Sigmoid colon (tissue), 4 donors: ENCODE measurements around the gene ZFHX3.

Experiments
- CTCF ChIP-seq, 4 experiments: fragments of 450-650 bp in 3 of 4; fragments of 200-600 bp in 1 of 4; IDR thresholded peaks; one replicate each; pipeline ENCODE4 v1.5.1; 2016 to 2019; ENCODE audit warnings: antibody characterized with exemption in 4 of 4, mild to moderate bottlenecking in 3 of 4, moderate library complexity in 2 of 4
- EP300 ChIP-seq, 4 donors: sonication (generic); formaldehyde crosslinking; IDR thresholded peaks; one replicate each; pipeline ENCODE4 v1.6.1; 2017; ENCODE audit warnings: antibody characterized with exemption in 4 of 4
- POLR2AphosphoS5 ChIP-seq, 4 donors: sonication (generic); formaldehyde crosslinking; IDR thresholded peaks; one replicate each; pipeline ENCODE4 v1.6.1; 2017; ENCODE audit warnings: antibody characterized with exemption in 4 of 4

GRCh38 chr16:72890587-72890986 is 157.3 kb downstream of the ZFHX3 start:
- TF ChIP-seq CTCF (IDR thresholded peaks at IDR 0.05) (no peak), POLR2AphosphoS5 (IDR thresholded peaks at IDR 0.05) (no peak), EP300 (IDR thresholded peaks at IDR 0.05) (no peak)
